HG03439 (cell line): ENCODE measurements around the gene STK36.

Experiments
- ATAC-seq: cut with Tn5 transposase; IDR thresholded peaks from one replicate; pipeline ENCODE4 v1.9.1; 2021; ENCODE audit warnings: mild to moderate bottlenecking, moderate library complexity; ENCODE audit not compliant: unreplicated experiment

Gene STK36, protein sequence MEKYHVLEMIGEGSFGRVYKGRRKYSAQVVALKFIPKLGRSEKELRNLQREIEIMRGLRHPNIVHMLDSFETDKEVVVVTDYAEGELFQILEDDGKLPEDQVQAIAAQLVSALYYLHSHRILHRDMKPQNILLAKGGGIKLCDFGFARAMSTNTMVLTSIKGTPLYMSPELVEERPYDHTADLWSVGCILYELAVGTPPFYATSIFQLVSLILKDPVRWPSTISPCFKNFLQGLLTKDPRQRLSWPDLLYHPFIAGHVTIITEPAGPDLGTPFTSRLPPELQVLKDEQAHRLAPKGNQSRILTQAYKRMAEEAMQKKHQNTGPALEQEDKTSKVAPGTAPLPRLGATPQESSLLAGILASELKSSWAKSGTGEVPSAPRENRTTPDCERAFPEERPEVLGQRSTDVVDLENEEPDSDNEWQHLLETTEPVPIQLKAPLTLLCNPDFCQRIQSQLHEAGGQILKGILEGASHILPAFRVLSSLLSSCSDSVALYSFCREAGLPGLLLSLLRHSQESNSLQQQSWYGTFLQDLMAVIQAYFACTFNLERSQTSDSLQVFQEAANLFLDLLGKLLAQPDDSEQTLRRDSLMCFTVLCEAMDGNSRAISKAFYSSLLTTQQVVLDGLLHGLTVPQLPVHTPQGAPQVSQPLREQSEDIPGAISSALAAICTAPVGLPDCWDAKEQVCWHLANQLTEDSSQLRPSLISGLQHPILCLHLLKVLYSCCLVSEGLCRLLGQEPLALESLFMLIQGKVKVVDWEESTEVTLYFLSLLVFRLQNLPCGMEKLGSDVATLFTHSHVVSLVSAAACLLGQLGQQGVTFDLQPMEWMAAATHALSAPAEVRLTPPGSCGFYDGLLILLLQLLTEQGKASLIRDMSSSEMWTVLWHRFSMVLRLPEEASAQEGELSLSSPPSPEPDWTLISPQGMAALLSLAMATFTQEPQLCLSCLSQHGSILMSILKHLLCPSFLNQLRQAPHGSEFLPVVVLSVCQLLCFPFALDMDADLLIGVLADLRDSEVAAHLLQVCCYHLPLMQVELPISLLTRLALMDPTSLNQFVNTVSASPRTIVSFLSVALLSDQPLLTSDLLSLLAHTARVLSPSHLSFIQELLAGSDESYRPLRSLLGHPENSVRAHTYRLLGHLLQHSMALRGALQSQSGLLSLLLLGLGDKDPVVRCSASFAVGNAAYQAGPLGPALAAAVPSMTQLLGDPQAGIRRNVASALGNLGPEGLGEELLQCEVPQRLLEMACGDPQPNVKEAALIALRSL (N-terminal part only)

DNA sequence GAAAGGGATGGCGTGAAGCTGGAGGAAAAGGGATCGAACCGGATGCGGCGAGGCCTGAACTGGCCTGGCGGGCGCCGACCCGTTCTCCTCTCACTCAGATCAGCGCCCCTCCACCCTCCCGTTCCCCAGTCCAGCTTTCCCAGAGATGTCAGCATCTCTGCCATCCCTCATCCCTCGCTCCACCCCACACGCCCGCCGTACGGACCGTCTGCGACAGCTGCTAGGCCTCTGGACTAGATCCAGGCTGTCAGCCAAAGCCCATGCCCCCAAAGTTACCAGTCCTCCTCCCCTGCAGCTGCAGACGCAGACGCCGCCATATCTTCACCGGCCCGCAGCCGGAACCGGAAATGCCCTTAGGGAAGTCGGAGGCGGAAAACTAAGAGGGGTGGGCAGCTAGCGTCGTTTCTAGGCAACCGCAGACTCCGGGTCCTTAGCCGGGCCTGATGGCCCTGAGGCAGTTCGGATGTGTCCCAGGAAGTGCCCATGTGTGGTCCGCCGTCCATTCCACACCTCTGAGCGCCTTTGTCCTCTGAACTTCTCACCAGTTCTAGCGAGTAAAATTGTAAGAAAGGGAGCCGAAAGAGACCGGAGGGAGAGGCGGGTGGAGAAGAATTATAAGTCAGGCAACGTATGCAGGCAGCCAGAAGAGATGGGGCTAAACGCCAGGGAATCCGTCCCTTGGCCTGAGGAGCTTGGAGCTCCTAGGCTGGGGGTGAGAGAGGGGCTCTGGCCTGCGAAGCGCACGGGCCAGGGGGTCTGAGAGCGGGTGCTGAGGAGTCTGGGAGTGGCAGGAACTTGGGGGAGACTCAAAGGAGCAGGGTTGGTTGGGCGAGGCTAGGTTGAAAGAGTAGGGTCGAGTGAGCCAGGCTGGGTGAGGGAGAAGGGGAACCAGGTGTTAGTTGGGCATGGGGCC is at the start of gene STK36, which contains the start of gene RNF25:
Gene STK36 (plus strand): TSS at position 433 of the 913 bp plus-strand sequence. CDS start 744 bp downstream, outside the sequence.
Gene RNF25 (minus strand): TSS at position 349 of the 913 bp plus-strand sequence. CDS start 32 bp downstream, at position 317.
- peak; percentile 94 for ATAC-seq

DNA sequence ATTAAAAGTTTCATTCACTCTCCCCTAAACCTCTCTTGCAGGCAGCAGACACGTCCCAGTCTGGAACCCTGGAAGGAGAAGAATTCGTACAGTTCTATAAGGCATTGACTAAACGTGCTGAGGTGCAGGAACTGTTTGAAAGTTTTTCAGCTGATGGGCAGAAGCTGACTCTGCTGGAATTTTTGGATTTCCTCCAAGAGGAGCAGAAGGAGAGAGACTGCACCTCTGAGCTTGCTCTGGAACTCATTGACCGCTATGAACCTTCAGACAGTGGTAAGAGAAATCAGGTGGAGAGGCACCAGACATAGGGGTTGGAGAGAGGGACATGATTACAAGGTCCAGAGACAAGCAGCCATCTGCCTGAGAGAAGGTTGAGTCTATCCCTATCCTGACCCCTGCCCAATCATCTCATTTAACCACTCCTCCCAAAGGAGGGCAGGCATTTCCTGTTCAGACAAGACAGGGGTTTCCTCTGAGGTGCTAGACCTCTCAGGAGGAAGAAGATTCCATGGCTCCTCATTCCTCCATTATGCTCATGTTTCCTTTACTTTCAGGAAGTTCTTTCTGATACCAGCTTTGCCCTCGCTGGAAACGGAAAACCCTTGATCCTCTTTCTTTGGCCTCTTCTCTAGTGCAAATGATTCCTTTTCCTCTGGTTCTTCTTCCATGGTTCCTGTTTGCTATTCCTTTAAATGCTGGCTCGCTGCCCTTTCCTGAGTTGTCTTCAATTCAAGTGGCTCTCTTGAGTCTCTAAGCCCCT is 49.1 kb upstream of the STK36 start:
- ATAC-seq: no peak

DNA sequence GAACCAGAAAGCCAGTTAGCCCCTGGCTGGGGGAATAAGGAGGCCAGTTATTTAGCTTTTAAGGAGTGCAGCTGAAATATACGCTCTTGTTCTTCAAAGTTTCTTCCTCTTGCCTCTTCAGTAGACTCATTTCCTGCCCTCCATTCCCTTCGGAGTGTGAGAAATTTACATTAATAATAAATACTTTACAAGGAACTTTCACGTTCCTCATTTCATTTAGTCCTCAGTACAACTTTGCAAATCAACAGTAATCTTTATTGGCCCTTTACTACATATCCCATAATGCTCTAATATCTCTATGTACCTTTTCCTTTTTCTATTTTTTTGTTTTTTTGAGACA is 48.5 kb upstream of the STK36 start:
- no peak for ATAC-seq

DNA sequence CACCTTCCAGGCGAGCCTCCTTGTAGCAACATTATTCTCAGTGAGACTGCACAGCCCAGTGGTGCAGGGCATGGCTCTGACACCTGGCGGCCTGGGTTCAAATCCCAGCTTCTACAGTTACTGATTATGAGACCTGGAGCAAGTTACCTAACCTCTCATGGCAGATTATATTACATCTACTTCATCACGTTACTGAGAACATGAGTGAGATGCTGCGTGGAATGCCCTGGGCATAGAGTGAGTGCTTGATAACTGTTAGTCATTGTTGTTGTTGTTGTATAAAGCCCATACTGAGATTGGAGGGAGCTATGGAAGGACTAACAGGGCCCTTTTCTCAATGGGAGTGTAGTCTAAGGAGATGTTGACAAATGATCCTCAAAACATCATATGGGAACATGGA is 45.5 kb upstream of the STK36 start:
- no peak for ATAC-seq

DNA sequence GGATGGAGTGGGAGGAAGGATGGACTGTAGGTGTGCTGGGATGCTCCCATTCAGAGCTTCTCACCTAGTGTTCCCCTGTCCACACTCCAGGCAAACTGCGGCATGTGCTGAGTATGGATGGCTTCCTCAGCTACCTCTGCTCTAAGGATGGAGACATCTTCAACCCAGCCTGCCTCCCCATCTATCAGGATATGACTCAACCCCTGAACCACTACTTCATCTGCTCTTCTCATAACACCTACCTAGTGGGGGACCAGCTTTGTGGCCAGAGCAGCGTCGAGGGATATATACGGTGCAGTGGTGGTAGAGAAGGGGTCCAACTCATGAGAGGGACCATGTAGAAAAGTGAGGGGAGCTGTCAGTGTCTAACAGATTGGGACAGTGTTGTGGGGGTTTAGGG is 43.9 kb upstream of the STK36 start:
- no peak for ATAC-seq

DNA sequence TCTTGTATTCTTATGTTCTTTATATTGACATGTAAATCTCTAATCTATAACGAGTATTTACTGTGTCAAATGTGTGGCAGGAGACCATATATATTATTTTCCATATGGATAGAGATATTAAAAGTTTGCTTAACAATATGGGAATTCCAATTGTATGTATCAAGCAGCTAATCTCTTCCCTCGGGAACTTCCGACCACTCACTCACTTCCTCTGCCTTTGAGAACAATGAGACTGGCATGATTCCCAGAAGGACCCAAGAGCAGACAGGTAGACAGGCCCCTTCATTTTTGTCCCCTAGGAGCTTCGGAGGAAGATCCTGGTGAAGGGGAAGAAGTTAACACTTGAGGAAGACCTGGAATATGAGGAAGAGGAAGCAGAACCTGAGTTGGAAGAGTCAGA is 40.0 kb upstream of the STK36 start:
- ATAC-seq: no peak

DNA sequence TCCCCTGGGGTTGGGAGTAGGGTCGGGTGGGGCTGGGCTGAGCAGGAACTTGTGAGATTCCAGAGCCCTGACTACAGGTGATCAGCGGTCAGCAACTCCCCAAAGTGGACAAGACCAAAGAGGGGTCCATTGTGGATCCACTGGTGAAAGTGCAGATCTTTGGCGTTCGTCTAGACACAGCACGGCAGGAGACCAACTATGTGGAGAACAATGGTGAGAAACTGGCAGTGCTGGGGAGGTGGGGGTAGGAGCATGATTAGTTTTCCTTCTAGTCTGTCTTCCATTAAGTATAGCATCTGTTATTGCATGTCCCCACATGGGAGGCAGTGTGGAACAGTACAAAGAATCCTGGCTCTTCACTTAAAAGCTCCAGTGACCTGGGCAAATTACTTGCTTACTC is 36.2 kb upstream of the STK36 start:
- ATAC-seq: no peak

DNA sequence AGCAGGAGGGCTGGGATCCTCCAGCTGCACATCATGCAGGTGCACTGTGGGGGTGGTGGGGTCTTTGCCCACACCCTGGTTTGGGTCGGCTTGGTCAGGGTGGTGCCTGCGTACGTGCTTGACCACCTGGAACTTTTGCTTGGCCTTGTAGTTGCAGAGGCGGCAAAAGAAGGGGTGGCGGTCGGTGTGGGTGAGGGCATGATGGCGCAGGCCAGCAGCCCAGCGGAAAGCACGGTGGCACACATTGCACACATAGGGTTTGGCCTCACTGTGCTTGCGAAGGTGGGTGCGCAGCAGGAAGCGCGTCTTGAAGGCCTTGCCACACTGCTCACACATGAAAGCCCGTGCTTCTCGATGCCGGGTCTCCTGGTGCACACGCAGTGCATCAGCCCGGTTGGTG is 33.5 kb upstream of the STK36 start:
- no peak for ATAC-seq

DNA sequence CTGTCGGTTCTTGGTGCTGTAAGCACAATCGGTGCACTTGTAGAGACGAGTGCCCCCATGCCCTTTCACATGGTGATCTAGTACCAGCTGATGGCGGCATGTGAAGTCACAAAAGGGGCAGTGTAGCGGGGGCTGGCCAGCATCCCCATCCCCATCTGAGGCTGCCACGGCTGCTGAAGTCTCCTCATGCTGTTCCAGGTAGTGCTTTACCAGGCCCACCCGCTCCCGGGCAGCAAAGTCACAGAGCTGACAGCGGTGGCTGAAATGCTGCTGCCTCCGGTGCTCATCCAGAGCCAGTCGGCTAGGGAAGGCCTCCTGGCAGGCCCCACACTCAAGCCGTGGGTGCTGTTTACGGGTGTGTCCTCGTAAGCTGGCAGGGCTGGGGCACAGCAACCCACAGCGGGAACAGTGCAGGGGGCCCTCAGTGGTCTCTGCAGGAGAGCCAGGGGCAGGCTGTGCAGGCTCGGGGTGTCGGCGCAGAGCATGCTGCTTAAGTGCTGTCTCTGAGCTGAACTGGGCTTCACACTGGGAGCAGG is 29.7 kb upstream of the STK36 start:
- no peak for ATAC-seq

DNA sequence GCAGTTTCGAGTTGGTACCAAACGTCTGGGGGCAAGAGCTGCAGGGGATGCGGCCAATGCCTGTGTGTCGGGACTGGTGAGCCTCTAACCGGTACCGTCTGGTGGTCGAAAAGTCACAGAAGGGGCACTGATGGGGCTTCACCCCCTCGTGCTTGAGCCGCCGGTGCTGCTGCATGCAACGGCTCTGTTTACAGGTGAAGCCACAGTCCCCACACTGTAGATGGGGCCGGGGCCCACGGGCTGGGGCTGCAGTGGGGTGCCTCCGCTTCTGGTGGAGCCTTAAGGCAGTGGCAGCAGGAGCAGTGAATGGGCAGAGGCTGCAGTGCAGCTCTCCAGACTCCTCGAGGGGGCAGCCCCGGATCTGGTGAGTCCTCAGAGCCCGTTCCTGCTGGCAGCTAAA is 29.1 kb upstream of the STK36 start:
- no peak for ATAC-seq

DNA sequence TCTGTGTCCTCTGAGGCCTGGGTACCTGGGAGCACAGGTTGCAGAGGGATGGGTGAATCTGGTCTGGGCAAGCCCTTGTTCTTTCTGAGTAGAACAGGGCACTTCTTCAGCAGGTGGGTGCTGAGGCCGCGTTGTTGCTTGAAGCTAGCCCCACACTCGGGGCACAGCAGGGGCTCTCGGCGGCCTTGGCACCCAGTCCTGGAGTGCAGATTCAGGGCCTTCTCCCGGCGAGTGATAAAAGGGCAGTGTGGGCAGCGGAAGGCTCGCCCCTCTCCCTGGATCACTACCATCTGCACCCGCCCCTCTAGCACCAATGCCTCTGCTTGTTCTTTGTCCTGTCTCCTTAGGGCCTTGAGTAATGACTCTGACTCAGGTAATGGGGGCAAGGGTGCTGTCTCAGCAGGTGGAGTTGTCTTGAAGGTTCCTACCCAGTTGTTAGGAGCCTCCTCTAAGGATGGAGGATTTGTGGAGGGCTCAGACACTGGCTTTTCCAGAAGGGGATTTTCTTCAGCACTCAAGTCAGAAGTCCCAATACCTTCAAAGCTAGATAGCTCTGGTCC is 28.1 kb upstream of the STK36 start:
- ATAC-seq: no peak

DNA sequence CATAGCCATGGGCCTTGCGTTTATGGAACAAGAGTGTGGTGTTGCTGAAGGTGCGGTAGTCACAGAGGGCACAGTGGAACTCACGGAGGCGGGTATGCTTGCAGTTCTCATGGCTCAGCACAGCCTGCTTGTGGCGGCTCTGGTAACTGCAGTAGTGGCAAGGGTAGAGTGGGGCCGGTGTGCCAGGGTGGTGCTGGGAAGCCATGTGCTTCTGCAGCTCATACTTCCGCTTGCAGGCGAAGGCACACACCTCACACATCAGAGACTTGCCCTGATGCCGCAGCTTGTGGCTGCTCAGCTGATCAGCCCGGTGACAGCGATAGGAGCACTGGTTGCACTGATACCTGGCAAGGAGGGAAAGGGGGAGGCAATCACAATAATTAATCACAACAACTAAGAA is 27.2 kb upstream of the STK36 start:
- ATAC-seq: no peak

DNA sequence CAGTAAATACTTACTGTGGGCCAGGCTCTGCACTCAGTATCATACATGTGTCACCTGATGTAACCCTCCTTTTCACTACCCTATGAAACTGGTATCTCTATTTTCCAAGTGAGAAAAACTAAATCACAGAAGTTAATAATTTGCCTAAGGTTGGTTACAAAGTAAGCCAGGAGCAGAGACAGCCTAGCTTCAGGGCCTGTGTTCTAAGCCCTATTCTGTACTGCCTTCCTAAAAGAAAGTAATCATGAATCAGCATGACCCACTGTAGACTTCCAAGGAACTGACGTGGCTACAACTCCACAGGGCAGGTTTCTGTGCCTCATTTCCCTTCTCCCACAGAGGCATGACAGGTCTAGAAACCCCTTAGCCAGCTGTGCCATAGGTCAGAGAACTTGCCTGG is 26.8 kb upstream of the STK36 start:
- no peak for ATAC-seq

DNA sequence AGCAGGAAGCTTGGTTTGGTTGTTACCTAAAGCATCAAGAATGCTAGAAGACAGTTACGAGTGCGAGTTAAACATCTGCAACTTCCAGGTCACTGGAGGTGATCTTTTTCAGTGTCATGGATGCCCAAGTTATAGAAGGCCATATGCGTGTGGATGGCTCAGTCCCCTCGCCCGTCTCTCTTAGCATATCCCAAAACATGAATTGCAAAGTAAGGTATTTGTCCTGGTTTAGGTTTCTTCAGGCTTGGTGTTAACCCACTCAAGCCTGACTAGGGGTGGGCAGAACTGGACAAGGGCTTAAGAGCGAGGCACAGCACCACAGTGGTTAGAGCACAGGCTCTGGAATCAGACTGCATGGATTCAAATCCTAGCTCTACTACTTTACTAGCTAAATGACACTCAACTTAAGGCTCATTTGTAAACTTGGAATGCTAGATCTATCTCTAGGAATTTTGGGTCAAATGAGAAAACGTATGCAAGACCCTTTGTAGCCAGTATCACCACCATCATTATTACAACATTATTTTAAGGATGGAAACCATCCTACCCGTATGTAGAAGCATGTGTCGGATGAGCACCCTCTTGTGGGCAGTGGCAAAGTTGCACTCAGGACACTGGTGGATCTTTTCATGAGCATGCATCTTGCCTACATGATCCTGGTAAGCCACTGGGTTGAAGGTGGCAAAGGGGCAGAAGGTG is 23.6 kb upstream of the STK36 start:
- no peak for ATAC-seq

DNA sequence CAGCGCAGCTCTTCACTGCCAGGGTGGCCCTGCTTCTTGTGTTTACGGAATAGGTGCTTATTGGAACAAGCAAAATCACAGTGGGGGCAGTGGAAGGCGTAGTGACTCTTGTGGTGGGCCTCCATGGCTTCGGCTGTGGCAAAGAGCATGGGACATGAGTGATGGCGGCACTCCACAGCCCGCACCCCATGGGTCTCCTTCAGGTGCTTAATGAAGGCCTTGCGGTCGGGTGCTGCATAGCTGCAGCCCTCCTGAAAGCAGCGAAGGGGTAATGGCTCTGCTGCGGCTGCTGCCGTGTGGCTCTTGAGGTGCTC is 23.1 kb upstream of the STK36 start:
- no peak for ATAC-seq

DNA sequence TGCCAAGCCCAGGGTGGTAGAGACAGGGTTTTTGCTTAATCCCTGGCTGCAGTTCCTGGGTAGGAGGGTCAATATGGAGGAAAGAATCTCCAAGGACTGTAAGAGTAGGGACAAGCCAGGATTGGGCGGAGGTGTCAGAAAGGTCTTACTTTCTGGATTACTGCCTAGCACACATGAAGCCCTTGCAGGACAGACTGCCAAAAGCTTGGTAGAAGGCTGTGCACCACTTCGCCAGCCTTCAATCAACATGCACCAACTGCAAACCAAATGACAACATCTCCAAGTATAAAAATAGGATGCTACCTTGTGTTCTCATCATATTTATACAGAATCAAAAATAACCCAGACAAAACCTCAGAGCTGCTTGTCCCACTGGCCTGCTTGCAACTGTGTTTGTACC is 16.1 kb upstream of the STK36 start:
- ATAC-seq: no peak

DNA sequence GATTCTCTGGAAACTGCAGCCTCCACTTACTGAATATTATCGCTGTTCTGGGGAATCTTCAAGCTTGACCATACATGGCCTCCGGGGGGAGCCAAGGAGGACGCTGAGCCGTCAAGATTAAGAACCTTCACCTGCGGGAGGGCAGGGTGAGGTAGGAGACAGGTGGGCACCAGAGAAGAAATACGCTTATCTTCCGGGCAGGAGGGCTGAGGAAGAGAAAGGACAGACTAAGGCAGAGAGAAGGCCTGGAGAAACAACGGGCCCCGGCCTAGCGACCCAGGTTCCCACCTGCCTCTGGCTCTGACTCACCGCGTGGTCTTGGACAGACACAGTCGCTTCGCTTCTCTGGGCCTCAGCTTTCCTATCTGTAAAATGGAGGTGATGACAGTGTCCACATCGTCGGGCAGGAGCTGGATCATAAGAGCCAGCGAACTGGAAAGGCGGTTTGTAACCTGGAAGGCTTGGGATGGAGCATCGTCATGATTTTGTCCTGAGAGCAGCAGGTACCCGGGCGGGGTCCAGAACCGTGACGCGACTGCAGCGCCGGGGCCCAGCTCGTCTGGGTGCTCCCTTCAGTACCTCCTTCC is 13.1 kb upstream of the STK36 start:
- peak; percentile 51 for ATAC-seq
